ENCODE measurements around the gene CYLD.
A peak's percentile ranks its signal among the peaks of the same experiment; 100 is the strongest.

The CYLD gene

DNA sequence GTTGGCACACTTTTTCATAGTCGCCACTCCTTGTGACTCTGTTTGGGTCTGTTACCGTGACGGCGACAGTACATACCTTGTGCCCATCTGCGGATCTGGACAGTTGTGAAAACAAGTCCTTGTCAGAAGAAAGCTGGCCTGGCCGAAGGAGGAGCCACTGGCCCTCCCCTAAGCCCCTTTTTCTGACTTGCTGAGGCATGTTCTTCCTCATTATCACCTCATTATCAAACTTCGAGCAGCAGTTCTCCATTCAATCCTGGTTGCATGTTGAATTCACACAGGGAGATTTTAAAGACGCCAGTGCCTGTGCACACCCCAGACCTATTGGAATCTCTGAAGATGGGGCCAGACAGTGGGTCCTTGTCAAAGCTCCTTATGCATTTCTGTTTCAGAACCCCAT, 61.1 kb downstream of the CYLD start:
- no peak overlapping the region for H3K4me3 Mint-ChIP-seq
- peaks cover 13% of the 10 kb centered on the region for H3K36me3 Mint-ChIP-seq (ENCODE audit: low read depth)
- peaks cover 13% of the 10 kb centered on the region for H3K4me1 Mint-ChIP-seq (ENCODE audit: low read depth)
- H3K27ac Mint-ChIP-seq, result peak overlapping the region; percentile 52
- no peaks in the 10 kb centered on the region for H3K27me3 Mint-ChIP-seq (ENCODE audit: low read depth)
- no peaks in the 10 kb centered on the region for H3K9me3 Mint-ChIP-seq

DNA sequence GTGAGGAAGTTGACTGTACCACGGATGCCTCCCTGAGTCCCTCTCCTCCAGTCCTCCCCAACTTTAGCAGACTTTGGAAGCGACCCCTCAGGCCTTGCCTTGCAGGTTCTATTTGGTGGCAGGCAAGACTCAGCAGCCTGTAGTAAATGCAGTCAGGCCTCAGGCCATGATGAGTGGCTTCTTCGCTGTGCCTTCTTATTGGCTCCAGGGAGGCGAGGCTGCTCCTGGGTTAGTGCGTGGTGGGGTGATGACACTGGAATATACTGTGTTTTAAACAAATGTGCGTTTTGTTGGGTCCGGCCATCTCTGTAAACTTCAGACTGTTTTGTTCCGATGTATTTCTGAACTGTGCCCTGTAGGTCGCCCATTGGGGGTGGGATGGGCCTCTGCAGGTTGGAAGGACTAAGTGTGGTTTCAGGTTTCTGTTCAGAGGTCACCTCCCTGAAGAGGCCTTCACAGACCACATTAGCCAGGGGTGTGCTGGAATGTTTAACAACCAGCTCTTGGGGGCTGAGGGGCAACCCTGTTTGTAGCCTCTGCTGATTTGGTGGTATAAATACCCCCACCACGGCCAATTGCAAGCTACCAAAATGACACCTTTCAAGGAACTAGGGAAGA, 62.5 kb downstream of the CYLD start:
- peaks cover 7% of the 10 kb centered on the region for H3K36me3 Mint-ChIP-seq (ENCODE audit: low read depth)
- no peaks in the 10 kb centered on the region for H3K27me3 Mint-ChIP-seq (ENCODE audit: low read depth)
- H3K9me3 Mint-ChIP-seq, result no peaks in the 10 kb centered on the region
- H3K27ac Mint-ChIP-seq, result peak overlapping the region; percentile 68
- peaks cover 12% of the 10 kb centered on the region for H3K4me1 Mint-ChIP-seq (ENCODE audit: low read depth)
- no peak overlapping the region for H3K4me3 Mint-ChIP-seq

DNA sequence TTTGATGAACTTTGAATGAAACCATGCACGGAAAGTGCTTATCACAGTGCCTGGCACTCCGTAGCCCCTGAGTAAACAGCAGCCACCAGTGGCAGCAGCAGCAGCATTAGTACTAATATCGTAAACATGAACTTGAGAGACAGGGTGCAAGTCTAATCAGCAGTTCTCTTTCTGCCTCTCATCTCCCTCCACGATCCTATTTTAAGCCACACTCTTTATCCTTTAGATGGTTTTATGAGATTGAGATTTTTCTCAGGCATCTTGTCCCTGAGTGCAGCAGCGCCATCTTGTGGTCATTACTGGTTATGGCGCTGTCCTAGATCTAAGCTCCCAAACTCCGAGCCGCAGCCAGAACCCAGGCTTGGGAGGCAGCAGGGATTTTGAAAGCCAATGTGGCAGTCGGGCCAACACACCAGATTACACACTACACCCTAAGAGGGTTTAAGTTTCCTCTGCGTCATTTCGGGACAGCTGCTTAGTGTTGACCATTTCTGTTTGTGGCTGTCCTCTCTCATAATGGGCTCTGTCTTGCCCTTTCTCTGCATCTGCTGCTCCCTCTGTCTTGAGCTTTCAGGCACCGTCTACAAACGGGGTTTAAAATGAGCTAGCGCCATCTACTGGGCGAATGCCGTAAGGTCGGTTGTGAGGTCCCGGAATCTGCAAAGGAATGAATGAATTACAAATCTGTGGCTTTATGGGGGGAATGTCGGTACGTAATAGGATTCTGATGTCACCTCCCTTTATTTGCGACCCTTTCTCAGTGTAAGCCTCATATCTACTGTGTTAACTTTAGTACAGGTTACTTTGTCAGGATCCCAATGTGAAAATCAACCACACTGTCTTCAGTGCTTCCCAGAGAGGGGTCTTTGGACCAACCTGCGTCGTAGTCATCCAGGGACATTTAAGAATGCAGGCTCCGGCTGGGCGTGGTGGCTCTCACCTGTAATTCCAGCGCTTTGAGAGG, 64.5 kb downstream of the CYLD start:
- Mint-ChIP-seq H3K4me1 (ENCODE audit: low read depth) (peaks cover 10% of the 10 kb centered on the region), H3K27ac (peak overlapping the region; percentile 50), H3K27me3 (ENCODE audit: low read depth) (no peaks in the 10 kb centered on the region), H3K4me3 (peak overlapping the region; percentile 43), H3K9me3 (no peaks in the 10 kb centered on the region), H3K36me3 (ENCODE audit: low read depth) (peaks cover 3% of the 10 kb centered on the region)

DNA sequence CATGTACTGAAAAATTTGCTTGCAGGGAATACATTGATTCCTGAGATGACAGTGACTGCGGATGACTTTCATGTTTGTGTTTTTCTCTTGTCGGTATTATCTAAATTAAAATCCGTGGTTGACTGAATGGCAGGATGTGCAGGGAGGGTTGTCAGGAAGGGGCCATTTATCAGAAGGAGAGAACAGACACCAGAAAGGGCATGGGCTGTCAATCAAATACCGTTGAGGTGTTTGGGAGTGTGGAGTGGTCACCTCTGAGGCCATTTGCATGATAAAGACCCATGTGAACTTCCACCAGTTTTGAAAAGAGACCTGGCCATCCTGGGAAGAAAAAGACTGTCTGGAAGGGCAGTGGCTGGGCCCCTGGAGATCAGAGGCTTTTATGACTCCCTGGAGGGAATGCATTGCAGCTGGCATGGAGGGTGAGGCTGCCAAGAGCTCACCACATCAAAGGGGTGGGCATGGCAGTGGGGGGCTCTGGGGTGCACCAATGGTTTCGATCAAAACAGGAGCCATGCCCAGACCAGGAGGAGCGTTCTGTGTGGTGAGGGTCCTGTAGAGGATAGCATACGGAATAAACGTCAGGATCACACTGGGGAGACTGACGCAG, 67.1 kb downstream of the CYLD start:
- no peaks in the 10 kb centered on the region for H3K36me3 Mint-ChIP-seq (ENCODE audit: low read depth)
- H3K4me3 Mint-ChIP-seq, result no peak overlapping the region
- H3K27ac Mint-ChIP-seq, result no peak overlapping the region
- no peaks in the 10 kb centered on the region for H3K9me3 Mint-ChIP-seq
- no peaks in the 10 kb centered on the region for H3K27me3 Mint-ChIP-seq (ENCODE audit: low read depth)
- peaks cover 10% of the 10 kb centered on the region for H3K4me1 Mint-ChIP-seq (ENCODE audit: low read depth)

DNA sequence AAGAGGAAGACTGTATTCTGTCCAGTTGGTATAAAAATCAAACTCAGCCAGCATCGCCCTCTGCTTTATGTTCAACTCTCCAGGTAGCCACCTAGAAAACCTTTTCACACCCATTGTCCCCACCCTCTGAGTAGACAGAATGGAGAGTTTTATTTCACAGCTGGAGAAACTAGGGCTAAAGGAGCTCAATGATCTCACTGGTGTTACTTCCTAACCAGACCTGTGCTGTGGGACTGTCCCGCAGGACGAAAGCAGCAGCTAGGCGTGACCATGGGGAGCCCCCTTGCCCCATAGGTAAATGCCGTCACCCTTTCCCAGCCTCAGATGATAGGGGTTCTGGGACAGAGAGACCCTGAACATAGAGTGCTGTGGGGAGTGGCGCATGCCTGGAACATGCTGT, 67.7 kb downstream of the CYLD start:
- Mint-ChIP-seq H3K9me3 (no peaks in the 10 kb centered on the region), H3K4me3 (no peak overlapping the region), H3K4me1 (ENCODE audit: low read depth) (peaks cover 10% of the 10 kb centered on the region), H3K27me3 (ENCODE audit: low read depth) (no peaks in the 10 kb centered on the region), H3K27ac (no peak overlapping the region), H3K36me3 (ENCODE audit: low read depth) (no peaks in the 10 kb centered on the region)

DNA sequence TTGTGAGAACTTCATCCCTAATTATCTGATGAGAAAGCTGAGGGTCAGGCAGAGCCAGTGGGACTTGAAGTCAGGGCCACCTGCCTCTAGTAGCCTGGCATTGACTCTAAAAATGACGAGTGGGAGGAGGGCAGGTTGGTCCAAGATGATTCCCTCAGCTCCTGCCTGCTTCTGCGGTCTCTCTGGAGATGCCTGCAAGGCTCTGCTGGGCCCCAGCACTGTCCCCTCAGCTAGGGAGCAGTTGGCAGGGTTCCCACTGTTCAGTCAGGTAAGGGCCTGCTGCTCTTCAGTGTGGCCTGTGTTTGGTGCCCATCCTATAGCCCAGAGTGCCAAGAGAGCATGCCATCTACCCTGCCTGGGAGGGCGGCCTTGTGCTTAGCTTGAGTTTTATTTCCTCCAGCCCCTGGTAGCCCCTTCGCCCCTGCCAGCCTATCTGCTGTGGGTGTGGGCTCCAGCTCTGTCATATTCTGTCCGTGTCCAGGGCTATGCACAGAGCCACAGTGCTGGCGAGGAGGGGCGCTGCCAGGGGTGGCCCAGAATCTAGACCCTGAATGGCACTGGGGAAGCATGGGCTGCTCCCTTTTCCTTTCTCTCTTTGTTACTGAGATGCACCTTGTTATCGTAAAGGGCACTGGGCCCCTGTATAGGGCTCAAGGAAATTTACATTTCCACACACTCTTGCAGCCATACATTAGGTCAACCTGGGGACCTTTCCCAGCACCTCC, 68.5 kb downstream of the CYLD start:
- Mint-ChIP-seq H3K4me3 (no peak overlapping the region), H3K4me1 (ENCODE audit: low read depth) (peaks cover 10% of the 10 kb centered on the region), H3K27me3 (ENCODE audit: low read depth) (no peaks in the 10 kb centered on the region), H3K27ac (no peak overlapping the region), H3K36me3 (ENCODE audit: low read depth) (no peaks in the 10 kb centered on the region), H3K9me3 (no peaks in the 10 kb centered on the region)

DNA sequence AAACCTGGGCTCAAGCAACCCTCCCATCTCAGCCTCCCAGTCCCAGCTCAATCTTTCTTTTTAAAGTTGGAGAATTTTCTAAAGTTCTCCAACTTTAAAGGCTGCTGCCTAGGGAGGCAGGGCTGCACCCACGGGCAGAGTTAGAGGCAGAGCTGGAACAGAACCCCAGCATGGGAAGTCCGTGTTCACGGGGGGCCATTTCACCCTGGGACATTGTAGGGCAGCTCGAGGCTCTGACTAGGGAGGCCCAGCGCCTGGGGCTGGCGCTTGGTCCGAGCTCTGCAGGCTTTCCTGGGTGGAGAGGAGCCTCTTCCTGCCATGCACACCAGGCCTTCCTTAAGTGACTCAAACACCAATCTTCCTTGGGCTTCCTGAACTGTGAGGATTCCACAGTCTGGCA, 70.2 kb downstream of the CYLD start:
- H3K4me1 Mint-ChIP-seq (ENCODE audit: low read depth), result no peaks in the 10 kb centered on the region
- H3K9me3 Mint-ChIP-seq, result no peaks in the 10 kb centered on the region
- H3K27ac Mint-ChIP-seq, result no peak overlapping the region
- H3K4me3 Mint-ChIP-seq, result no peak overlapping the region
- H3K27me3 Mint-ChIP-seq (ENCODE audit: low read depth), result no peaks in the 10 kb centered on the region
- H3K36me3 Mint-ChIP-seq (ENCODE audit: low read depth), result no peaks in the 10 kb centered on the region

DNA sequence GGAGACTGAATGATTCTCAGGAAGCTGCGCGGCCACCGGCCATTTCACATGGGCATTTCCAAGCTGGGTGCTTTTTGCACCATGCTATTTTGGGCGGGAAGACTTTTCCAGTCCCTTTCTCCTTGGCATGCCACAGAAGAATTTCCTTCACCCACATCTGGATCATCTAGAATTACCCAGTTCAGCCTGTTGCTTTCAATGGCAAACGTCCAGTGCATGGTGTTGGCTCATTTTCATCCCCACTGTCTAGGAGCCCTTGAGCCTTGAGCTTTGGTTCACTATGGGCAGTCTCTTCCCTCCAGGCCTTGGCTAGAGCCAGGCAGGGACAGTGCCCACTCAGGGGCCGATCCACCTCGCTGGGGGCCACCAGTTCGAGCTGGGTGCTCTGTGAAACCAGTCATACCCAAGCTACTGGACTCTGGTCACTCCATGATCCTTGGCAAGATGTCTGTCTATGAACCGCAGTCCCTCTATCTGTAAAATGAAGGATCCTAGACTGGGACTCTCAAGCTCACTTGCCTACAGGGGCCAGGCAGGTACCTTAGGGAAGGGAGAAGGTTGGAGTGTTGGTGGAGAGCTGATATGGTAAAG, 71.1 kb downstream of the CYLD start:
- Mint-ChIP-seq H3K9me3 (no peaks in the 10 kb centered on the region), H3K36me3 (ENCODE audit: low read depth) (no peaks in the 10 kb centered on the region), H3K27ac (no peak overlapping the region), H3K4me3 (no peak overlapping the region), H3K27me3 (ENCODE audit: low read depth) (no peaks in the 10 kb centered on the region), H3K4me1 (ENCODE audit: low read depth) (no peaks in the 10 kb centered on the region)

DNA sequence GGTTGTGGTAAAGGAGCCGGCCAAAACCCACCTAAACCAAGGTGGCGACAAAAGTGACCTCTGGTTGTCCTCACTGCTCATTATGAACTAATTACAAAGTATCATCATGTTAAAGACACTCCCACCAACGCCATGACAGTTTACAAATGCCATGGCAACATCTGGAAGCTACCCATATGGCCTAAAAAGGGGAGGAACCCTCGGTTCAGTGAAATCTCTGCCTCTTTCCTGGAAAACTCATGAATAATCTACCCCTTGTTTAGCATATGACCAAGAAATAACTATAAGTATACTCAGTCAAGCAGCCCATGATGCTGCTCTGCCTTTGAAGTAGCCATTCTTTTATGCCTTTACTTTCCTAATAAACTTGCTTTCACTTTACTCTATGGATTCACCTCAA, 72.2 kb downstream of the CYLD start:
- H3K27ac Mint-ChIP-seq, result no peak overlapping the region

DNA sequence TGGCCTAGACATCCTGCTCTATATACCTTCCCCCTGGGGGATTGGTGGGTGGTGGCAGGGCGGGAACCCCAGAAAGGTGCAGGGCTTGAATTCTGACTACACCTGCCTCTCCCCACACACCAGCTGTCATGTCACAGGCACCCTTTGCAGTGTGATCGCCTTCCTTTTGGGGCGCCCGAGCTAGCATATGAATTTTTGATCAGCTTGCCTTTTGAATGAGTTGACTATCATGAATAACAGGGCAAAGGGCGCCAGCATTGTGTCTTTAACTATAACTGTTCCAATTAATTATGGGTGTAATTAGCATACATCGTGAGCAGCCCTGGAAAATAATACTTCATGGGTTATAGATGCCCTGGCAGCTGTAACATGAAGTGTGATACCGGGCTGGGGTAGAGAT, 72.7 kb downstream of the CYLD start:
- H3K9me3 Mint-ChIP-seq, result no peaks in the 10 kb centered on the region
- H3K4me3 Mint-ChIP-seq, result no peak overlapping the region
- H3K36me3 Mint-ChIP-seq (ENCODE audit: low read depth), result no peaks in the 10 kb centered on the region
- H3K4me1 Mint-ChIP-seq (ENCODE audit: low read depth), result no peaks in the 10 kb centered on the region
- H3K27ac Mint-ChIP-seq, result no peak overlapping the region
- H3K27me3 Mint-ChIP-seq (ENCODE audit: low read depth), result no peaks in the 10 kb centered on the region

More for the DNA sequence above, 72.2 kb downstream of the CYLD start:
- Mint-ChIP-seq H3K36me3 (ENCODE audit: low read depth) (no peaks in the 10 kb centered on the region), H3K4me1 (ENCODE audit: low read depth) (no peaks in the 10 kb centered on the region), H3K9me3 (no peaks in the 10 kb centered on the region), H3K27me3 (ENCODE audit: low read depth) (no peaks in the 10 kb centered on the region), H3K4me3 (no peak overlapping the region)

DNA sequence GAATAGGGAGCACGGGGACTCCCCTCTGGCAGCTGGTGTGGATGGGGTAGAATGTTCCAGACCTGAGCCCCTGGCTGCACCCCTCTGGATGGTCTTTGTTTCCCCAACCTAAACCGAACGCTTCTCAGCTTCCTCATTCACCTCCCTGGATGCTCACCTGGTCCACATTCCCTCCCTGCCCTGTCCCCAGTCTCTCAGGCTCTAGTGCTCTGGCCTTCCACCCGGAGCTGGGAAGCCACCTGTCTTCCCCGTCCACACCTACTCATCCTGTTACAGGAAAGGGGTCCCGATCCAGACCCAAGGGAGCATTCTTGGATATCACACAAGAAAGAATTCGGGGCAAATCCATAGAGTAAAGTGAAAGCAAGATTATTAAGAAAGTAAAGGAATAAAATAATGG, 73.5 kb downstream of the CYLD start:
- no peaks in the 10 kb centered on the region for H3K4me1 Mint-ChIP-seq (ENCODE audit: low read depth)

DNA sequence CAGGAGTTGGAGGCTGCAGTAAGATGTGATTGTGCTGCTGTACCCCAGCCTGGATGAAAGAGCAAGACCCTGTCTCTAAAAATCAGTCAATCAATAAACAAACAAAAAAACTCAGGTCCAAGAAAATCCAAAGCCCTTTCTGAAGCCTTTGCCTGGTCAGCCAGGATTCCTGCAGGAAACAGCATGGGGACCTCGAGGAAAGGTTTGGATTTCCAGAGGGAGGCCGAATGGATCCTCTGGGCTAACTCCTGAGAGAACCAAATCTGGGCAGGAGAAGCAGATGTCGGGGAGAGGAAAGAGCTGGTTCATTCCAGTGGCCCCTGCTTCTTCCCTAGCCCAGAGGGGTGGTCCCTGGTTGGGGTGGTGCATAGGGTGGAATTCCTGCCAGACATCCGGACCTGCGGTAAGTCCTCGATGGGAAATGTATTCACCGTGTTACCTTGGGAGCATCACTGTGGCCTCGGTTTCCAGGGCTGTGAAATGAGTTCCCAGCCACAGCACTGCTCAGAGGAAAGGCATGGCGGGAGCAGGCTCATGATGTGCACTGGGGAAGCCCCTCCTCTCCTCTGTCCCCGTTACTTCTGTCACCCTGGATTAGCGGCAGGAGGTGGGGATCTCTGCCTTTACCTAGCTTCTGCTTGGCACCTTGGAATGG, 75.1 kb downstream of the CYLD start:
- Mint-ChIP-seq H3K4me3 (no peak overlapping the region), H3K27ac (no peak overlapping the region), H3K9me3 (no peaks in the 10 kb centered on the region), H3K36me3 (ENCODE audit: low read depth) (no peaks in the 10 kb centered on the region), H3K27me3 (ENCODE audit: low read depth) (no peaks in the 10 kb centered on the region), H3K4me1 (ENCODE audit: low read depth) (no peaks in the 10 kb centered on the region)

More for the DNA sequence above, 73.5 kb downstream of the CYLD start:
- H3K9me3 Mint-ChIP-seq, result no peaks in the 10 kb centered on the region
- no peak overlapping the region for H3K27ac Mint-ChIP-seq
- no peak overlapping the region for H3K4me3 Mint-ChIP-seq
- H3K36me3 Mint-ChIP-seq (ENCODE audit: low read depth), result no peaks in the 10 kb centered on the region
- H3K27me3 Mint-ChIP-seq (ENCODE audit: low read depth), result no peaks in the 10 kb centered on the region

DNA sequence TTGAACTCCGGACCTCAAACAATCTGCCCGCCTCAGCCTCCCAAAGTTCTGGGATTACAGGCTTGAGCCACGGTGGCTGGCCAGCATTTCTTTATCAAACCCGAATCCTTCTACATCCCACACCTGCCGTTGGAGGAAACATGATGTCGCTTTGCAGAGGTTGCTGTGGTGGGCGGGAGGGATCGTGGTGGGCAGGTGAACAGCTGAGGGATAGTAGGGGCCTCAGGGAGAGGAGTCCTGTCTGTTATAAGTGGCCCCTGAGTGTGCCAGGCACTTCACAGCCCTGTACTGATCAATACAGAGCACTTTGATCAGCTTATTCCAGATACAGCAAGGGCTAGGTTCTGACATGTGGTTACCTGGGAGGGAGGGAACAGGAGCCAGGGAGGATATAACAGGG, 76.5 kb downstream of the CYLD start:
- Mint-ChIP-seq H3K9me3 (no peaks in the 10 kb centered on the region), H3K27ac (no peak overlapping the region), H3K4me3 (no peak overlapping the region), H3K36me3 (ENCODE audit: low read depth) (no peaks in the 10 kb centered on the region), H3K4me1 (ENCODE audit: low read depth) (no peaks in the 10 kb centered on the region), H3K27me3 (ENCODE audit: low read depth) (no peaks in the 10 kb centered on the region)

DNA sequence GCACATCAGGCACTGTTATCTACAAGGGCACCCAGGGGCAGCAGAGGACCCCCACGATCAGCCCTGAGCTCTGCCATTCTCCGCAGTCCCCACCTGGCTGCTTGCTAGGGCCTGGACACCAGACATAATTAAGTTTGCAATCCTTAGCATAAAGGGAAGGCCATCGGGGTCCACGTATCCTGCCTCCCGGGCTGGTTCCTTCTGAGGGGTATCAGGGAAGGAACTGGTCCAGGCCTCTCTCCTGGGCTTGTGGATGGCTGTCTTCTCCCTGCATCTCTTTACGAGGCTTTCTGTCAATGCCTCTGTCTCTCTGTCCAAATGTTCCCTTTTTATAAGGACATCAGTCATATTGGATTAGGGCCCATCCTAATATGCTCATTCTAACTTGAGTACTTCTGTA, 77.8 kb downstream of the CYLD start:
- H3K36me3 Mint-ChIP-seq (ENCODE audit: low read depth), result no peaks in the 10 kb centered on the region
- peaks cover 9% of the 10 kb centered on the region for H3K27me3 Mint-ChIP-seq (ENCODE audit: low read depth)

More for the DNA sequence above, 77.8 kb downstream of the CYLD start:
- Mint-ChIP-seq H3K9me3 (no peaks in the 10 kb centered on the region), H3K4me3 (no peak overlapping the region), H3K27ac (no peak overlapping the region), H3K4me1 (ENCODE audit: low read depth) (no peaks in the 10 kb centered on the region)

Data from T-helper 1 cell treated with Interleukin-12 subunit alpha and Interleukin-12 subunit beta and Interleukin-4 antibody, amounts not matched to agents 30 μg/mL and 1 μg/mL, for 36 hours (primary cell).